SH-SY5Y (cell line): ENCODE measurements around the gene HSPA1A.

ENCODE experiments used
- GATA2 ChIP-seq: IDR thresholded peaks from 2 replicates; pipeline ENCODE4 v1.6.1; 2011; ENCODE audit warnings: mild to moderate bottlenecking, low read depth, low read length
- GATA3 ChIP-seq: IDR thresholded peaks from 2 replicates; pipeline ENCODE4 v1.6.1; 2011; ENCODE audit warnings: low read depth, mild to moderate bottlenecking, low read length, moderate library complexity

The HSPA1A gene

DNA sequence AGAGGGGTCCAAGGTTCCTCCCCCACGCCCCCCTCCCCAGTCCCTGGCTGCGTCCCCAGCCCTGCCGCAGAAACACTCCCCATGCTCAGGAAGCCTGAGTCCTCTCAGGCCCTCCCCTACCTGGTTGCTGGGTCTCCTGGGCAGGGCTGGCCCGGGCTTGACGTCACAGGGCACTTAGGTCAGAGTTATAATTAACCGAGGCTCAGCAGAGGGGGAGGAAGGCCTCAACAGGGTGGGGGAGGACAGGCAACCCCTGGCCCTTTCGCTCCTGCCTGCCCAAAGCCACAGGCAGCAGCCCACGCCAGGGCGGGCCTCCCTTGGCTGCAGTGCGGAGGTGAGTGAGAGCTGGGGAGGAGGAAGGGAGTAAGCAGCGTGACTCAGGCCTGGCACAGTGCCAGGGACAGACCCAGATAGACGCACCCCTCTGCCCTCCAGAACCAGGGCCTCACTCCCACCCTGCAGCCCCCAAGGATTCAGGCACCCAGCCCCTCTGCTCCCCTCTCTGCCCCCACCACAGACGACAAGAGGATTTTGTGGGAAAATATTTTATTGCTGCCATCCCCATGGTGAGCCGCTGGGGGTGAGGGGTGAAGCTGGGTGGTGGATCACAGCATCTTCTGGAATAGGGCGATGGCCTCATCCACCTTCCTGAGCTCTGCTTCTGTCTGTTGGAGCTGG, 38.2 kb upstream of the HSPA1A start, which contains the start of gene VWA7:
TSS of gene VWA7 (minus strand) at position 340 of the 678 bp plus-strand sequence. CDS start 549 bp downstream, outside the sequence.
- TF ChIP-seq GATA3: no peak
- no peak for TF ChIP-seq GATA2

DNA sequence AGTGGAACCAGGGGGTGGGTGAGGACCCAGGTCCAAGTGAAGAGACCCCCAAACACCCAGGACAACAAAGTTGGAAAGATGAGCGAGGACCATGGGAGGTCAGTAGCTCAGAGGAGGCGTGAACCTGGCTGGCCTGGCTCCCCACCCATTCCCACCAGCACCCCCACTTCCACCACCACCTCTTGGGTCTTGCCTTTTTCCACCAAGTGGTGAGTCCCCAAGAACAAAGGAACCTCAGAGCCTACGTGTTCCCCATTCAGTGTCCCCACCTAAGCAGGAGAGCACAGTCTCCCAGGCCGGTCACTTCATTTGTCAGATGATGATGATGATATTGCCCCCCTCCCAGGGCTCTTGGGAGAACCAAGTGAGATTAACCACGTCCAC, 37.7 kb upstream of the HSPA1A start:
- no peak for TF ChIP-seq GATA2
- TF ChIP-seq GATA3: no peak

- TF ChIP-seq GATA2 (no peak), GATA3 (no peak)
These were observed 37.1 kb upstream of the HSPA1A start for GRCh38 chr6:31778193-31778592.

- TF ChIP-seq GATA3 (no peak), GATA2 (no peak)
These were observed 36.1 kb upstream of the HSPA1A start for GRCh38 chr6:31778999-31779885.

- no peak for TF ChIP-seq GATA2
- no peak for TF ChIP-seq GATA3
These were observed 35.4 kb upstream of the HSPA1A start for GRCh38 chr6:31779908-31780307.

DNA sequence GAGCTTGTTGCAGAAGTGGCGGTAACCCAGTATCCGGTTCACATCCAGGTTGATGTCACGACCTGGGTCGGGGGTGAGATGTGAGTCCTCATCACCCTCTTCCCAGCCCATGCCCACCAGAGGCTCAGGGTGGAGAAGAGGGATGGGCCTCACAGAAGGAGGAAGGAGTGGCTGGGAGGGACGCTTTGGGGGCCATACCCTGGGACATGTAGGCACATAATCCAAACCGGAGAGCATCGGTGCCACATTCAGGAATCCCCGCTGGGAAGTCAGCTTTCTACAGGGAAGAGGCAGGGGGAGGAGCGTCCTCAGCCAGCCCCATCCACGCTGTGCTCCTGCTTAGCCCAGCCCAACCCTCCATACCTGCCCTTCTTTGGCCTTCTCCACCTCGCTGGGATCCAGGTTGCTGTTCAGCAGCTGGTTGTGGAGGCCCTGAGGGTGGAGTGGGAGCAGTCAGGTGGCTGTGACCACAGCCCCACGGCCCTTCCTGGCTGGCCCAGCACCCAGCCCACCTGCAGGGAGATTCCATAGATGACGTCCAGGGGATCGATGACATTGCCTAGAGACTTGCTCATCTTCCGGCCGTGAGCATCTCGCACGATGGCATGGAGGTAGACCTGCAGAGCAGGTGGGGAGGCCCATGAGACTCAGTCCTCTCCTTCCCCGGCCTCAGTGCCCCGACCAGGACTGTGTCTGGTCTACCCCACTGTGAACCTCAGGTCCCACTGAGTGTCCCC, 34.7 kb upstream of the HSPA1A start:
- no peak for TF ChIP-seq GATA3

DNA sequence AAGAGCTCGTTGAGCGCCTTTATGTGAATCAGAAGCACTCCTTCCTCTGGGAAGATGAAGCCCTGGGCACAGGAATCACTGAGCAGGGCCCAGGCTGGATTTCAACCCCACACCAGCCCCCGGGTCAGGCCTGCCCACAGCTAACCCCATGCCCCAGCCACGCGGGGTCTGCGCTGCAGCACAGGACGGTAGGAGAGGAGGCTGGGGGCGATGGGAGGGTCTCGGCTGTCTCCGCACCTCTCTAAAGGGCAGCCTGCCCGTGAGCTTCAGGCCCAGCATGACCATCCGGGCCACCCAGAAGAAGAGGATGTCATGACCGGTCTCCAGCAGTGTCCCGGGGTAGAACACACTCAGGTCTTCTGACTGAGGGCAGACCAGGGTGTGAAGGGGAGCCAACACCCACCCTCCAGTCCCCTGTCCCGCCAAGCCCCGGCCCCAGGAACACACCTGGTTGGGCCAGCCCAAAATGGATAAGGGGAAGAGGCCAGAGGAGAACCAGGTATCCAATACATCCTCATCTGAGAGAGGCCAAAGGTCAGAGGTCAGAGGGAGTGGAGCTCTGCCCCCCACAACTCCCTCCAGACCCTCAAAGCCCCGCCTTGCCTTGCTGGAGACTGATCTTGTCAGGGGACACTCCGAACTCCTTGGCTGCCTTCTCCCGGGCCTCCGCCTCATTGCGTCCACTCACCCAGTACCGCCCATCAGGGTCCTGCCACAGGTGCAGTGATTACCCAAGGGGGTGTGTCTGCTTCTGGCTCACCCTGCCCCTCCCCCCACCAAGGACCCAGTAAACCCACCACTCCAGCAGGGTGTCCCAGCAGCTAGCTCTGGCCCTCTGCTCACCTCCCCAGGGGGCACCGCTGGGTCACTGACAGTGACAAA, 33.9 kb upstream of the HSPA1A start:
- TF ChIP-seq GATA2 (no peak), GATA3 (no peak)

GRCh38 chr6:31782126-31782855, 33.1 kb upstream of the HSPA1A start:
- TF ChIP-seq GATA2 (no peak), GATA3 (no peak)

DNA sequence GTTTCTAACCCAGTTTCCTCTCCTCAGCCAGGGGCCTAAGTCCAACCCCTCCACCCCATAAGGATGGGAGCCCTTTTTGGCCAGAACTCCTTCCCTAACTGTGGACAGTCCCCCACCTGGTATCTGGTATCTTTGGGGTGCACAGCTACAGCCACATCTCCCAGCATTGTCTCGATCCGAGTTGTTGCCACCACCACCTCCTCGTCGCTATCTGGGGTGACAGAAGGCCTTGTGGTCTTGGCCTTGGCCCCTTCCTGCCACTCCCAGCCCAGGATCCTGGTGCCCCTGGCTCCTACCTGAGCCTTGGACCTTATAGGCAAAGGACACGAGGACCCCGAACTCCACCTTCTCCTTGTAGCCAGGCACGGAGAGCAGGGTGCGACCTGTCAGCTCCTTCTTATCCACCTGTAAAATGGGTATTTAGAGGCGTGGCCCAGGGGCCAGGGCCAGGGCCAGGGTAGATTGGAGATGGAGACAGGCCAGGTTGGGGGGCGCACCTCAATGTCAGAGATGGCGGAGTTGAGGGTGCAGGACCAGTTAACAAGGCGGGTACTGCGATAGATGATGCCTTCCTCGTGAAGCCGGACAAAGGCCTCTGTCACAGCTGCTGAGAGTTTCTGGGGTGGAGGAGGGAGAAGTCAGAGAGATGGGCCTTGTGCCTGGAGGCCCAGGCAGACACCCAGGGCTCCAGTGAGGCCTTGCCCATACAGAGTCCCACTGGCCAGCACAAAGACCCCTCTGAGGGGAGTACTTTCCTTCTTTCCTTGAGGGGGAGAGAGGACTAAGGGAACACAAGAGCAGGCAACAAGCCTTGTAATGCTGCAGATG, 31.0 kb upstream of the HSPA1A start:
- TF ChIP-seq GATA2 (no peak), GATA3 (no peak)

- TF ChIP-seq GATA3 (no peak), GATA2 (no peak)
These were observed 29.9 kb upstream of the HSPA1A start for GRCh38 chr6:31785475-31785874.

DNA sequence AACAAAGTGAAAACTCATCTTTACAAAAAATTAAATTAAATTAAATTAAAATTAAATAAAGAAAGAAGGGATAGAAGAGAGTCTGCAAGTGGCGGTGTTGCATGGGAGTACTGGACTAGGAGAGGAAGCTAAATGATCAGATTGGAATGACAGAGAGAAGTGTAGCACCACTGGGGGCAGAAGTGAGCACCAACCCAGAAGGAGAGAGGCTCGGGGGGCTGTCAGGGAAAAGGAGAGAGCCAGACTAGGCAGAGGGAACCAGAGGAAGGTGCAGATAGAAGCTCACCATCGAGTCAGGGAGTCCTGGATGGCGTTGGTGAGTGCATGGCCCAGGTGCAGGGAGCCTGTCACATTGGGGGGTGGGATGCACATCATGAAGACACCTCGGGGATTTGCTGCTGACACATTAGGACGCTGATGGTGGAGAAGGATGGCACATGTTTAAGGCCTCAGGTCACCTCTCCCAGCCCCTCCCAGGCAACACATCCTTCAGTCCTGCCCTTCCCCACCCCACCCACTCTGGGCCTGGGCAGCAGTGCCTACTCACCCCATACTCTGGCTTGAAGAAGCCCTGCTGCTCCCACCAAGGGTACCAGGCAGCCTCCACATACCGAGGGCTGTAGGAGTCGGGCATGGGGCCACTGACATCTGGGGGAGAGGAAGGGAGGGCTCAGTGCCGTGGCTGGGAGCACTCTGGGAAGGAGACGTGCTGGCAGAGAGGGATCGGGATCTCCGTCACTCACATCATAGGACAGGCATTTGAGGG, 23.8 kb upstream of the HSPA1A start:
- TF ChIP-seq GATA3 (no peak), GATA2 (no peak)

DNA sequence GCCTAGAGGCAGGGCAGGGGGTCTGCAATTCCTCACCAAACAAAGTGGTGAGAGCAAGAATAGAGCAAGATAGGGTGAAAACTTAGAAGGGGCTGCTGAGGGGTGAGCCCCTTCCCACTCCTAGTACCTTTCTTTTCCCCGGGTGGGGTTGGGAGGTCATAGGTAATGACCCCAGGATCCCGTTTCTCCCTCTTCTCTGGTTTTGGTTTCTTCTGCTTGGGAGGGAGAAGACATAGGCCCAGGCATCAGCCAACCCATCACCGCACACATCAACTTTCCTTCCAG, 23.3 kb upstream of the HSPA1A start:
- TF ChIP-seq GATA3 (no peak), GATA2 (no peak)
